PFSK-1 (cell line): Measurements from ENCODE around the gene METTL22.

ENCODE experiments used
- FOXP2 ChIP-seq: optimal IDR thresholded peaks from 2 replicates; pipeline ENCODE3; 2011; ENCODE audit warnings: borderline replicate concordance, control low read depth, inconsistent platforms; ENCODE audit not compliant: insufficient read depth; ENCODE audit errors: extremely low read length, extremely low read depth
- POLR2AphosphoS5 ChIP-seq: IDR thresholded peaks from 2 replicates; pipeline ENCODE4 v1.6.1; 2012; ENCODE audit warnings: low read depth, mild to moderate bottlenecking, control low read depth, low read length, moderate library complexity
- SIN3A ChIP-seq: IDR thresholded peaks from 2 replicates; pipeline ENCODE4 v1.6.1; 2012; ENCODE audit warnings: mild to moderate bottlenecking, low read length, moderate library complexity, borderline replicate concordance; ENCODE audit not compliant: insufficient read depth
- TAF1 ChIP-seq: IDR thresholded peaks from 2 replicates; pipeline ENCODE4 v1.6.1; 2012; ENCODE audit warnings: low read length, control low read depth, borderline replicate concordance; ENCODE audit not compliant: insufficient read depth
- TF ChIP-seq, protein P1 (sequence below), 2 experiments: IDR thresholded peaks; 2 replicates each; pipeline versions ENCODE4 v1.6.1 to v1.8.0; 2011 to 2012; ENCODE audit warnings: low read depth in 2 of 2, low read length in 2 of 2, control low read depth in 1 of 2, inconsistent platforms in 1 of 2, mild to moderate bottlenecking in 1 of 2, moderate library complexity in 1 of 2; ENCODE audit not compliant: insufficient read depth in 1 of 2

DNA sequence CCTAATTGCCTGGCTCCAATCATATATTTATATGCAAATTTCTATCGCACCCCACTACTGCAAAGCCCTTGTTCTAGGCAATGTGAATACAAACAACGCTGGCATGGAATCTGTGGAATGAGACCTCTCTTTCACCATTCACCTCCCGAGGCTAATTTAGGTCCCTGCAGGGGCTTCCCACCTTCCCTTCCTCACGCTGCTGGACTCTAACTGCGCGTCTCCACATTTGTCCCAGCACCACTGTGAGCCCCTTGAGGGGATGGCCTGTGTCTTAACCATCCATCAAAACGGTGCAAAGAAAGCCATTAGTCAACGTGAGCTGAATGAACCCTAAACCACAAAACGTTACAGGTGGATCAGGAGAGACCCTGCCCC, 32.8 kb upstream of the METTL22 start:
- no peak for TF ChIP-seq TAF1
- TF ChIP-seq POLR2AphosphoS5: no peak
- TF ChIP-seq, protein P1, sequence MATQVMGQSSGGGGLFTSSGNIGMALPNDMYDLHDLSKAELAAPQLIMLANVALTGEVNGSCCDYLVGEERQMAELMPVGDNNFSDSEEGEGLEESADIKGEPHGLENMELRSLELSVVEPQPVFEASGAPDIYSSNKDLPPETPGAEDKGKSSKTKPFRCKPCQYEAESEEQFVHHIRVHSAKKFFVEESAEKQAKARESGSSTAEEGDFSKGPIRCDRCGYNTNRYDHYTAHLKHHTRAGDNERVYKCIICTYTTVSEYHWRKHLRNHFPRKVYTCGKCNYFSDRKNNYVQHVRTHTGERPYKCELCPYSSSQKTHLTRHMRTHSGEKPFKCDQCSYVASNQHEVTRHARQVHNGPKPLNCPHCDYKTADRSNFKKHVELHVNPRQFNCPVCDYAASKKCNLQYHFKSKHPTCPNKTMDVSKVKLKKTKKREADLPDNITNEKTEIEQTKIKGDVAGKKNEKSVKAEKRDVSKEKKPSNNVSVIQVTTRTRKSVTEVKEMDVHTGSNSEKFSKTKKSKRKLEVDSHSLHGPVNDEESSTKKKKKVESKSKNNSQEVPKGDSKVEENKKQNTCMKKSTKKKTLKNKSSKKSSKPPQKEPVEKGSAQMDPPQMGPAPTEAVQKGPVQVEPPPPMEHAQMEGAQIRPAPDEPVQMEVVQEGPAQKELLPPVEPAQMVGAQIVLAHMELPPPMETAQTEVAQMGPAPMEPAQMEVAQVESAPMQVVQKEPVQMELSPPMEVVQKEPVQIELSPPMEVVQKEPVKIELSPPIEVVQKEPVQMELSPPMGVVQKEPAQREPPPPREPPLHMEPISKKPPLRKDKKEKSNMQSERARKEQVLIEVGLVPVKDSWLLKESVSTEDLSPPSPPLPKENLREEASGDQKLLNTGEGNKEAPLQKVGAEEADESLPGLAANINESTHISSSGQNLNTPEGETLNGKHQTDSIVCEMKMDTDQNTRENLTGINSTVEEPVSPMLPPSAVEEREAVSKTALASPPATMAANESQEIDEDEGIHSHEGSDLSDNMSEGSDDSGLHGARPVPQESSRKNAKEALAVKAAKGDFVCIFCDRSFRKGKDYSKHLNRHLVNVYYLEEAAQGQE (IDR thresholded peaks at IDR 0.05; ENCODE audit: insufficient read depth in 1 of 2, low read depth in 2 of 2, low read length in 2 of 2): no peak
- no peak for TF ChIP-seq SIN3A
- no peak for TF ChIP-seq FOXP2
